Dendritic cell treated with granulocyte-macrophage colony-stimulating factor and Interleukin-4, amounts not matched to agents 40 ng/mL and 50 ng/mL, for 4 days (primary cell): Measurements from ENCODE around the gene VWDE.
"Not testable (repeated sequence)": the region's sequence is repeated elsewhere in the genome, so short reads cannot be mapped to it uniquely, and the experiment has no call there.

ENCODE experiments used
- H3K27ac Mint-ChIP-seq: one replicate; pipeline ENCODE4 v1.8.0; 2022; ENCODE audit warnings: mild to moderate bottlenecking, mixed read lengths
- H3K27me3 Mint-ChIP-seq: one replicate; pipeline ENCODE4 v1.8.0; 2022; ENCODE audit warnings: mild to moderate bottlenecking, mixed read lengths
- H3K36me3 Mint-ChIP-seq: one replicate; pipeline ENCODE4 v1.8.0; 2022; ENCODE audit warnings: low read depth, mixed read lengths
- H3K4me1 Mint-ChIP-seq: one replicate; pipeline ENCODE4 v1.8.0; 2022; ENCODE audit warnings: low read depth, mixed read lengths
- H3K4me3 Mint-ChIP-seq: one replicate; pipeline ENCODE4 v1.8.0; 2022; ENCODE audit warnings: mild to moderate bottlenecking, moderate library complexity, mixed read lengths
- H3K9me3 Mint-ChIP-seq: one replicate; pipeline ENCODE4 v1.8.0; 2022; ENCODE audit warnings: mixed read lengths
- intact Hi-C: fragments of 100-400 bp; cut with micrococcal nuclease; formaldehyde crosslinking; loops from one replicate; pipeline ENCODE4 v1.15.0; 2022

The VWDE gene

GRCh38 chr7:12422554-12423320 lies 19.1 kb upstream of the VWDE start:
- intact Hi-C loops = no loop called here
- Mint-ChIP-seq H3K4me3 (no peak overlapping the region), H3K27me3 (no peaks in the 10 kb centered on the region), H3K4me1 (no peaks in the 10 kb centered on the region), H3K27ac (no peak overlapping the region), H3K9me3 (no peaks in the 10 kb centered on the region), H3K36me3 (no peaks in the 10 kb centered on the region)

GRCh38 chr7:12418452-12418851 lies 14.8 kb upstream of the VWDE start:
- Mint-ChIP-seq H3K9me3 (no peaks in the 10 kb centered on the region), H3K4me3 (no peak overlapping the region), H3K27me3 (no peaks in the 10 kb centered on the region), H3K4me1 (no peaks in the 10 kb centered on the region), H3K27ac (no peak overlapping the region), H3K36me3 (no peaks in the 10 kb centered on the region)
- intact Hi-C loops = no loop called here

- intact Hi-C loops = no loop called here
- Mint-ChIP-seq H3K9me3 (no peaks in the 10 kb centered on the region), H3K27ac (no peak overlapping the region), H3K4me1 (no peaks in the 10 kb centered on the region), H3K27me3 (no peaks in the 10 kb centered on the region), H3K4me3 (no peak overlapping the region), H3K36me3 (no peaks in the 10 kb centered on the region)
These were observed 11.4 kb upstream of the VWDE start for GRCh38 chr7:12415072-12415471.

GRCh38 chr7:12412407-12412806 lies 8.7 kb upstream of the VWDE start:
- Mint-ChIP-seq H3K4me3 (no peak overlapping the region), H3K27me3 (no peaks in the 10 kb centered on the region), H3K9me3 (no peaks in the 10 kb centered on the region), H3K4me1 (no peaks in the 10 kb centered on the region), H3K36me3 (no peaks in the 10 kb centered on the region), H3K27ac (no peak overlapping the region)
- intact Hi-C loops = no loop called here

GRCh38 chr7:12410523-12410922 lies 6.9 kb upstream of the VWDE start:
- H3K4me1 Mint-ChIP-seq = no peaks in the 10 kb centered on the region
- intact Hi-C loops = no loop called here
- no peaks in the 10 kb centered on the region for H3K9me3 Mint-ChIP-seq
- no peak overlapping the region for H3K27ac Mint-ChIP-seq
- no peak overlapping the region for H3K4me3 Mint-ChIP-seq
- no peaks in the 10 kb centered on the region for H3K27me3 Mint-ChIP-seq
- H3K36me3 Mint-ChIP-seq = no peaks in the 10 kb centered on the region

GRCh38 chr7:12409097-12409711 lies 5.5 kb upstream of the VWDE start:
- no peaks in the 10 kb centered on the region for H3K9me3 Mint-ChIP-seq
- H3K36me3 Mint-ChIP-seq = no peaks in the 10 kb centered on the region
- H3K27ac Mint-ChIP-seq = no peak overlapping the region
- no peak overlapping the region for H3K4me3 Mint-ChIP-seq
- intact Hi-C loops = no loop called here
- peaks cover 5% of the 10 kb centered on the region for H3K4me1 Mint-ChIP-seq
- H3K27me3 Mint-ChIP-seq = peaks cover 4% of the 10 kb centered on the region

GRCh38 chr7:12407652-12408051 lies 4.0 kb upstream of the VWDE start:
- Mint-ChIP-seq H3K27me3 (peaks cover 17% of the 10 kb centered on the region), H3K4me1 (peaks cover 18% of the 10 kb centered on the region)
- H3K36me3 Mint-ChIP-seq, H3K9me3 Mint-ChIP-seq, intact Hi-C loops, H3K4me3 Mint-ChIP-seq, H3K27ac Mint-ChIP-seq: not testable (repeated sequence)

GRCh38 chr7:12402365-12402725 lies 1.3 kb downstream of the VWDE start:
- Mint-ChIP-seq H3K27ac (no peak overlapping the region), H3K36me3 (no peaks in the 10 kb centered on the region), H3K27me3 (peaks cover 17% of the 10 kb centered on the region), H3K4me3 (no peak overlapping the region), H3K4me1 (peaks cover 18% of the 10 kb centered on the region), H3K9me3 (peaks cover 19% of the 10 kb centered on the region)
- intact Hi-C loops = no loop called here

- no peaks in the 10 kb centered on the region for H3K36me3 Mint-ChIP-seq
These were observed 1.9 kb downstream of the VWDE start for GRCh38 chr7:12401538-12402364.

GRCh38 chr7:12398186-12398585 lies 5.5 kb downstream of the VWDE start:
- Mint-ChIP-seq H3K27me3 (peaks cover 3% of the 10 kb centered on the region), H3K4me1 (peaks cover 3% of the 10 kb centered on the region), H3K27ac (no peak overlapping the region), H3K4me3 (no peak overlapping the region), H3K36me3 (no peaks in the 10 kb centered on the region), H3K9me3 (peaks cover 22% of the 10 kb centered on the region)
- intact Hi-C loops = no loop called here

More at GRCh38 chr7:12401538-12402364, 1.9 kb downstream of the VWDE start:
- peaks cover 18% of the 10 kb centered on the region for H3K4me1 Mint-ChIP-seq
- peaks cover 22% of the 10 kb centered on the region for H3K9me3 Mint-ChIP-seq
- H3K4me3 Mint-ChIP-seq = no peak overlapping the region
- H3K27ac Mint-ChIP-seq = no peak overlapping the region
- intact Hi-C loops = no loop called here
- H3K27me3 Mint-ChIP-seq = peaks cover 17% of the 10 kb centered on the region

GRCh38 chr7:12397671-12398070 lies 6.0 kb downstream of the VWDE start:
- Mint-ChIP-seq H3K4me3 (no peak overlapping the region), H3K4me1 (no peaks in the 10 kb centered on the region), H3K36me3 (no peaks in the 10 kb centered on the region), H3K27ac (no peak overlapping the region), H3K27me3 (no peaks in the 10 kb centered on the region), H3K9me3 (peaks cover 22% of the 10 kb centered on the region)
- intact Hi-C loops = no loop called here

GRCh38 chr7:12396670-12397069 lies 7.0 kb downstream of the VWDE start:
- H3K4me3 Mint-ChIP-seq, H3K36me3 Mint-ChIP-seq, intact Hi-C loops, H3K27me3 Mint-ChIP-seq, H3K4me1 Mint-ChIP-seq, H3K27ac Mint-ChIP-seq: not testable (repeated sequence)
- H3K9me3 Mint-ChIP-seq = peaks cover 22% of the 10 kb centered on the region

- peaks cover 1% of the 10 kb centered on the region for H3K9me3 Mint-ChIP-seq
- H3K4me3 Mint-ChIP-seq = no peak overlapping the region
- H3K36me3 Mint-ChIP-seq = no peaks in the 10 kb centered on the region
- intact Hi-C loops = no loop called here
- H3K4me1 Mint-ChIP-seq = no peaks in the 10 kb centered on the region
- no peaks in the 10 kb centered on the region for H3K27me3 Mint-ChIP-seq
- no peak overlapping the region for H3K27ac Mint-ChIP-seq
These were observed 11.6 kb downstream of the VWDE start for GRCh38 chr7:12391922-12392615.
